GM19240 (cell line): ENCODE results near the gene AFAP1L1.
"Not testable (repeated sequence)": the region's sequence is repeated elsewhere in the genome, so short reads cannot be mapped to it uniquely, and the experiment has no call there.

Source experiments
- DNase-seq: peaks from one replicate; pipeline ENCODE4 v3.0.0; 2011; ENCODE audit warnings: low spot score; ENCODE audit not compliant: insufficient read length

The AFAP1L1 gene

DNA sequence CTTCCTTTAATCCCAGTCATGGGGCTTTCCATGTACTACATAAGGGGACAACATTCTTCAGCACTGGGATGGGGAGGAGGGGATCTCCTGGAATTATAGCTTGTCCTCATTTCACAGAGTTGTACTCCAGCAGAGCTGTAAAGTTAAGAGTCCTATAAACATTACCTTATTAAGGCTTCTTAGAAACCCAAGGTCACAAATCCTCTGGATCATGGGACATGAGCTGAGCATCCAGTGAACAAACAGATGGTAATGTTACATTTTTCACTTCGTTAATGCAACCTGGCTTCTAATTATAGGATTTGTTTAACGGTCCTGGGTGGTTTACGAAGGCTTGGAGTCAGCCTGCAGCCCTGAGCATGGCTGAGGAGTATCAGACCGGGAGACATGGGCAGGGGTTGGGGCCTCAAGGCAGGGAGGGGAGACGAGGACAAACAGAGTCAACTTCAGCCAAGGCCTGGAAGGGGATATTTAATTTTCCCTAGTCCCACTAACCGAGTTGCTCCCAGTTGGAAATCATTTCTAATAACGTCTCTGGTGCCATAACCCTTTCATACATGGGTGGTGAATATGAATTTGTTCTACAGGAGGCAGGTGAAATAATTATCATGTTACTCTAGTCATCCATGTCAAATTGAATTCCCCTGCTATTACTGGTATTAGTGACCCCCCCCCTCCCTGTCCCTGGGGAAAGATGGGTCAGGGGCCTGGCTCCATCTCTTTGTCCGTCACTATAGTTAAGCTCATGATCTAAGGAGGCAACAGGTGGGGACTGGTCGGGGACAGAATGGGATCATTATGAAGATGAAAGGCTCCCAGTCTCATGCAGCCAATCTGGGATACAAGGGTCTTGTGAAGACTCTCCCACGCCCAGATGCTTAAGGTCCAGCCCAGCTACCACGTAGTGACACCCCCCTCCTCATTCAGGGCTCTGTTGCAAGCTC lies 118.2 kb downstream of the AFAP1L1 start:
- DNase-seq, result no peak

DNA sequence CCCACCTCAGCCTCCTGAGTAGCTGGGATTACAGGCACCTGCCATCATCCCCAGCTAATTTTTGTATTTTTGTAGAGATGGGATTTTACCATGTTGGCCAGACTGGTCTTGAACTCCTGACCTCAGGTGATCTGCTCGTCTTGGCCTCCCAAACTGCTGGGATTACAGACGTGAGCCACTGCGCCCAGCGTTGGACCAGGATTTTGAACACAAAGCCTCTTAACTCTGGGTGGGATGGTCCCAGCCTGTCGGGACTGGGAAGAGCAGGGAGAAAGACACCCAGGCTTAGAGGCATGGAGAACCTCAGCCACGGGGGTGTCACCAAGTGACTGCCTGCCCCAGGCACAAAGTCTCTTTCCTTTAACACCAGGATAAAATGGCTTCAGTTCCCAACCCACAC lies 119.4 kb downstream of the AFAP1L1 start:
- not testable (repeated sequence) for DNase-seq
